Raji (cell line): Measurements from ENCODE around the gene CARD19.

Experiments
- POLR2A ChIP-seq: IDR thresholded peaks from 2 replicates; pipeline ENCODE4 v1.6.1; 2011; ENCODE audit warnings: low read depth, low read length, control low read depth; ENCODE audit not compliant: insufficient read depth

The CARD19 gene

DNA sequence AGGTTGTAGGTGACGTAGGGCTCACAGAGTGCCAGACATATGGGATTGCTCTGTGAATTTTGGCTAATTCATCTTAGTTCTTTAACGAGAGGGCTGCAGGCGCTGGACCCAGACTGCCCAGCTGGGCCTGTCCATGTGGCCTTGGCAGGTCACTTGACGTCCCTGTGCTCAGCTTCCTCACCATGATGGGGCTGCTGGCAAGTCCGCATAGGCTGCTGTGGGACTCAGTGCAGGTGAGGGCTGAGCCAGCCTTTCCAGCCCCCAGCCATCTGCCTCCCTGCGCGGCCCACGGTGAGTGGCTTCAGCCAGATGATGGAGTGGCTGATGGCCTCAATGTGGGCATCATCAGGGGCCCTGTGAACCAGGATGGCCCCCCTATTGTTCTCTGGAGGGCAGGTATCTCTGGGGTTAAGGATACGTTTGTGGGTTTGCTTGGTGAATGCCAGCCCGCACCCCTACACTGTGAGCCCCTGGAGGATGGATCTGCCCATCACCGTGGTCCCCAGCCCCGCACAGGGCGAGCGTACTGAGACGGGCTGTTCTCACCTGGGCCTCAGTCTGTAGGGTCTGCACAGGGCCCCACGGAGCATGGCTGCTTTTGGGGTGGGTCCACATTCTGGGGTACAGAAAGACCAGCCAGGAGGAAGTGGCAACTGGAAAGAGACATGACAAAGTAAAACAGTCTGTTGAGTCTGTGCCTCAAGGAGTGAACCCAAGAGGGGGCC, 3.7 kb downstream of the CARD19 start:
- no peak for TF ChIP-seq POLR2A

DNA sequence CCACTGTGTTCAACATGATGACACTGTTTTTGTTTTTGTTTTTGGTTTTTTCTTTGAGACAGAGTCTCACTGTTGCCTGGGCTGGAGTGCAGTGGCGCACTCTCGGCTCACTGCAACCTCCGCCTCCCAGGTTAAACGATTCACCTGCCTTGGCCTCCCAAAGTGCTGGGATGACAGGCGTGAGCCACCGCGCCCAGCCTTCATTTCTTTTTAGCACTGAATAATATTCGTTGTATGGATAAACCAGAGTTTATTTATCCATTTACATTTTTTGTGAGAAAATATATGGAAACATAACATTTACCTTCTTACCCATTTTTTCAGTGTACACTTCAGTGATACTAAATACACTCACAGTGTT, 4.2 kb downstream of the CARD19 start:
- TF ChIP-seq POLR2A, result no peak

DNA sequence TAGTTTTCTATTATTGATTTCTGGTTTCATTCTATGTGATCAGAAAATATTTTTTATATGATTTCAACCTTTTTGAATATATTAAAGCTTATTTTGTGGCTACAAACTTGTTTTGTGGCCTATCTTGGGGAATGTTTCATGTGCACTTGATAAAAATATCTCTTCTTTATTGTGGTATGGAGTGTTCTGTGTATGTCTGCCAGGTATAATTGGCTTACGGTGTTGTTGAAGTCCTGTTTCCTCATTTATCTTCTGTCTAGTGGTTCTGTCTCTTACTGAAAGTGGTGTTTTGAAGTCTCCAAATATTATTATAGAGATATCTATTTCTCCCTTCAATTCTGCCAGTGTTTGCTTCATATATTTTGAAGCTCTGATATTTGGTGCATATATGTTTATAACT, 9.6 kb downstream of the CARD19 start:
- TF ChIP-seq POLR2A, result no peak

DNA sequence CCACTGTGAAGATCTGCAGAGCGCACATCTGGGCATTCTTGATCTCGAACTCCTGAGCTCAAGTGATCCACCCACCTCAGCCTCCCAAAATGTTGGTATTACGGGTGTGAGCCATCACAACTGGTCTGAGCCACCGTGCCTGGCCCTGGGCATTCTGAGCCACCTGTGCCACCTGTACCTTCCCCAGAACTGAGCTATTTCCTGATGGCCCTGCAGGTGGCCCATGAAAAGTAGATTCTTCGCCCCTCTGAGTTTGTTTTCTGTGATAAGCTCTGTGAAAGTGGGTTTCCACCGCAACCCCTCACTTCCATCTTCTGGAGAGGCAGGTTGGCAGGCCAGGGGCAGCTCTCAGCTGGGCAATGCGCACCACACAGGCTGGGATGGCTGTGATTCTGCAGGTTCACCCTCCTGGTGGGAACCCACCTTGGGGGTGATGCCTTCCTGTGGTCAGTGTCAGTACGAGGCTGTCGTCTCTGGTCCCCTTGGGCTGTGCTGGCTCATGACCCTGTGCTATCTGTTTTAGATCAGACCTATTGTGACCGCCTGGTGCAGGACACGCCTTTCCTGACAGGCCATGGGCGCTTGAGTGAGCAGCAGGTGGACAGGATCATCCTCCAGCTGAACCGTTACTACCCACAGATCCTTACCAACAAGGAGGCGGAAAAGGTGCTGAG, 11.3 kb downstream of the CARD19 start:
- TF ChIP-seq POLR2A, result no peak

DNA sequence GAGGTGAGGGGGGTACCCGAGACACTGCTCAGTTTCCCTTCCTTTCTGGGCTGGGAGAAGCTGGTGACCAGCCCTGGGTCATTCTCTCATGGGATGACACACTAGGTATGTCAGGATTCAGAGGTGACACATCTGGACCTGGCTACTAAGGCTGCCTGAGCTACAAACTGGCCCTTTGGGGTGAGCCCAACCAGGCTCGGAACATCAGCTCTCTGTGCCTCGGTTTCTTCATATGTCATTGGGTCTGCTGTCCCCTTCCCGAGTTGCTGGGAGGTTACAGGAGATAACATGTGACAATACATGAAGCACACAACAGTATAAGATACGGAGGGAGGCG, 11.8 kb downstream of the CARD19 start:
- TF ChIP-seq POLR2A, result no peak

DNA sequence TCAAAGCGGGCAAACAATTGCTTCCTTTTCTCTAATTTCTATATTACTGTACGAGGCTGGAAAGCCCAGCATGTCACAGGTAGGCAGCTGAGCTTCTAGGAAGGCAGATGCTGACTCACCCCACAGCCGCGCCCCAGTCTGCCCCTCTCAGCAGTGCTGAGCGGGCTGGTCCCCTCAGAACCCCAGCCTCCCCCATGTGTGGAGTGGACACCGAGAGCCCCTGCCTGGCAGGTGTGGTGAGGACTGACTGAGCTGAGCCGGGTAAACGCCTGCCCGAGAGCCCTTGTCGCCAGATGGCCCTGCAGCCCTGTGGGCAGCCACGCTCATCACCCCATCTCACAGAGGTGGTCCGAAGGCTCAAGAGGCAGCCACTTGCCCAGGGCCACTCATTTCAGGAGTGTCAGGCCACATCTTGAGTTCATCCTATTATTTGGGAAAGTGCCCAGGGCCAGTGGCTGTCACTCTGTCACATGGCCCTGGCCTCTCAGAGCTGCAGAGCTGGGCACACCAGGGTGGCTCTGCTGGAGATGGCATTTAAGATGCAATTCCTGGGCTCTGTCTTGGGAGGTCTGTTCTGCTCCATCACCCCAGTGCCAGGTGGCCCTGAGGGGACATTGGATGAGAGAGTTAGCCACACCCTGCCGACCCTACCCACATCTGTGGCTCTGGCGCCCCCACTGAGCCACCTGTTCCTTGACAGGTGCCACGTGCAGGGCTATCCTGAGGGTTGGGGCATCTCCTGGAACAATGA, 12.4 kb downstream of the CARD19 start:
- no peak for TF ChIP-seq POLR2A

DNA sequence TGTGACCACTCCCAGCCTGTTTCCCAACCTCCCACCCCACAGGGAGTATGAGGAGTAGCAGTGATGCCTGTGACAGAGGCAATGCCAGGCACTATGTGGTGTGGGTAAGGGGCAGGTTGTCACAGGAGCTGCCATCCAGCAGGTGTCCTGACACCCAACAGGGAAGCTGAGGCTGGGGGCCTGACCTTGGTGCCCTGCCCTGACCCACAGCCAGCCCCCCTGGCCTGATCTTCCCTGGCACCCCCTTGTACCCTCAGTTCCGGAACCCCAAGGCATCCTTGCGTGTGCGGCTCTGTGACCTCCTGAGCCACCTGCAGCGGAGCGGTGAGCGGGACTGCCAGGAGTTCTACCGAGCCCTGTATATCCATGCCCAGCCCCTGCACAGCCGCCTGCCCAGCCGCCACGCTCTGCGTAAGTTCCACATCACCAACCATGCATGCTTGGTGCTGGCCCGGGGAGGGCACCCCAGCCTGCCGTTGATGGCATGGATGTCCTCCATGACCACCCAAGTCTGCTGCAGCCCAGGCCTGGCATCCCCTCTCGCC, 14.4 kb downstream of the CARD19 start:
- no peak for TF ChIP-seq POLR2A

GRCh38 chr9:93111001-93111370, 15.0 kb downstream of the CARD19 start:
- no peak for TF ChIP-seq POLR2A

- no peak for TF ChIP-seq POLR2A
Observed at GRCh38 chr9:93111371-93112115, 15.5 kb downstream of the CARD19 start.

DNA sequence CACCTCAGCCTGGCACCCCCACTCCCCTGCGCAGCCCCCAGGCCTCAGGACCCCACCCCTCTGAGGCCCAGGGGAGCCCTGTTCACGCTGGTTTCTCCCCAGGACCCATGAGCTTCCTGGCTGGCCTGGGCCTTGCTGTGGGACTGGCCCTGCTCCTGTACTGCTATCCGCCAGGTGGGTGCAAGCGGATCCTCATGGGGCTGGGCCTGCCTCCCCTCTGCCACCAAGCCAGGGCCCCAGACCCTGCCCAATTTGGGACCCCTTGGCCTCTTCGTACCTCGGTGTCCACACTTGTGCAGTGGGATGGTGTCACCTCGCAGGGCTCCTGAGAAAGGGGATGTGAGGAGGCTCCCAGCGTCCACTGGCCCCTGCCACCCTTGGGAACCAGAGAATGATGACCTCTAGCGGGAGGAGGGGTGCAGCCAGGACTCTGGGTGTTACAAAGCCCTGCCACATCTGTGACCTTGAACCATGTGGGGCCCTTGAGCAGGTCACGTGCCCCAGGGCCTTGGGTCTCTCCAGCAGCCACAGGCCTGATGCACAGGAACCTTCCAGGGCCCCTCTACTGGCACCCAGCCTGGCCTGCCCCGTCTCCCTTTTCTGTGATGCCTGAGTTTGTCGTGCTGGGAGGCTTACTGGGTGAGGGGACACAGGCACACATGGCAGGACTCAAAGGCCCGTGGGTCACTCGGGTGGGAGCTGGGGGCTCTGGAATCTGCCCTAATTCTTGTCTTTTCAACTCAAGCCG, 16.3 kb downstream of the CARD19 start:
- no peak for TF ChIP-seq POLR2A

DNA sequence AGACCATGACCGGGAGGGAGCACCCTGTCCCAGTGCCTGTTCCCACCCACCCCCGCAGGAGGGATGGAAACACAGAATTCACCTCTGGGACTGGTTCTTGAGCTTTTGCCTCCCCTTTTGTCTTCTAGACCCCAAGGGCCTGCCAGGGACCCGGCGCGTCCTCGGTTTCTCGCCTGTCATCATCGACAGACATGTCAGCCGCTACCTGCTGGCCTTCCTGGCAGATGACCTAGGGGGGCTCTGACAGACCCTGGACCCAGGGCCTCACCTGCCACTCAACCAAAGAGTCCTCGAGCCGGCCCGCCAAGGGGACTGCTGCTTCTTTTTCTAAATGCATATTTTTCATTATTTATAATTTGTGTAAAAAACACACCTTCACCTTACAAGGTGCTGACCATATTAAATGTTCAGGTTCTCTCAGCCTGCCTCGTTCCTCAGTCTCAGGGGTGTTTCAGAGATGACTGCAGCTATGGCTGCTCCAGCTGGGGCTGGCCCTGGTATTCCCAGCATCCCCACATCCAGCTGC, 16.9 kb downstream of the CARD19 start:
- TF ChIP-seq POLR2A, result no peak

- no peak for TF ChIP-seq POLR2A
Observed at GRCh38 chr9:93114169-93114983, 18.4 kb downstream of the CARD19 start.

- TF ChIP-seq POLR2A, result no peak
Observed at GRCh38 chr9:93114984-93115335, 18.9 kb downstream of the CARD19 start.
